Activated CD4-positive, alpha-beta T cell treated with anti-CD3 and anti-CD28 coated beads, Interleukin-2, Interleukin-6, amounts not matched to agents 100 ng/mL and 50 ng/mL, durations not matched to agents 16 hours and 8 hours (primary cell): ENCODE results near the gene LRRC57.

ENCODE experiments used
- DNase-seq: peaks from one replicate; pipeline ENCODE4 v3.0.0-alpha.2; 2020

LRRC57 gene

GRCh38 chr15:42549741-42550392 is 1.3 kb upstream of the LRRC57 start:
- DNase-seq = no peak

DNA sequence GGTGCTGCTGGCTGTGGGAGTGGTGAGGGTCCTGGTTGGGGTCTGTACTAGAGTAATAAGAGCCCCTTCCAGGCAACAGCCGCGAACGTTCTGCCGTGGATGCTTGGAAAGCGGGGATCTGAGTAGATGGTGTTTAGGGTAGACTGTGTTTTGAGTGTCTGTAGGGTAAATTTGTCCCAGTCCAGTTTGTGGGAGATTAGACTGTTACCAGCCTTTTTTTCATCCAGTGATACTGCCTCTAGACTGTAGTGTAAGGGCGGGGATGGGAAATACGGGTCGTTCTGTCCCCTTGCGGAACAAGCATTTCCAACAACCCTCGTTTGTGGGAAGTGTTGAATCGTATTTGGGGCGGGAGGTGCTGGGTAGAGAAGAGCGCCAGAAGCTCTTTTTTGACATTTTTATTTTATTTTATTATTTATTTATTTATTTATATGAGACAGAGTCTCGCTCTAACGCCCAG is 469 bp upstream of the LRRC57 start:
- peak; percentile 42 for DNase-seq

DNA sequence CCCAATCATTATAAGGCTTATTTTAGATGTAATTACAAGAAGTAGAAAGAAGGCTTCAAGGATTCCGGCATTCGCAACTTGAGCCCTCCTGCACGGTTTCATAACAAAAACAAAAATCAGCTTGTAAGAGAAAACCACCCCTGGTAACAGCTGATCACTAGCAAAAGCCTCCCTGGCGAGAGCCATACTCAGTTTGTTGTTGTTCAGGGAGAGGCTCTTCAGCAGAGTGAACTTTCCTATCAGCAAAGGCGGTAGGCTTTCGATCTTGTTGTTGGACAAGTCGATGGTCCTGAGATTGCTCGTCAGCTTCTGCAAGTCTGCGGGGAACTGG is 710 bp downstream of the LRRC57 start:
- DNase-seq = no peak

GRCh38 chr15:42544853-42545629 is 3.6 kb downstream of the LRRC57 start:
- no peak for DNase-seq

GRCh38 chr15:42533246-42533645 is 15.3 kb downstream of the LRRC57 start:
- no peak for DNase-seq

- DNase-seq = no peak
These were observed 19.6 kb downstream of the LRRC57 start for GRCh38 chr15:42528970-42529369.

GRCh38 chr15:42523331-42523730 is 25.3 kb downstream of the LRRC57 start:
- DNase-seq = no peak

- DNase-seq = no peak
These were observed 37.6 kb downstream of the LRRC57 start for GRCh38 chr15:42511007-42511391.

GRCh38 chr15:42510258-42511006 is 38.2 kb downstream of the LRRC57 start:
- no peak for DNase-seq

DNA sequence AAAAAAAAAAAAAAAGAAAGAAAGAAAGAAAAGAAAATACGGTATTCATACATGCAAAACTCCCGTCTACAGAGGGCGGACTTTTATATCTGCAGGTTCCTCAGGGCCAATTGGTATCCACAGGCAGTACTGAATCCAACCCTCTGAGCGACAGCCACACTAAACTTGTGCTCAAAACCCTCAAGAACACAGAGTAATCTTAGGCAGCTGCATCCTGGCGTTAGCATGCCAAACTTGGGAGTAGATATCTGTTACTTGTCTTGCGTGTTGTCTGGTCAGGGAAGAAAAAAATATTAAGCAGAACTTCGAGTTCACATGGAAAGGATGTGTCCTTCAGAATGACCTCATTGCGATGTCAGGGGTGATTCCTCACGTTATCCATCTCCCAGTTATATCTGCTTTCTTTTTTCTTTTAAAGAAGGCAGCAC is 40.3 kb downstream of the LRRC57 start:
- no peak for DNase-seq

- DNase-seq = no peak
These were observed 41.1 kb downstream of the LRRC57 start for GRCh38 chr15:42507514-42507913.

- no peak for DNase-seq
These were observed 44.0 kb downstream of the LRRC57 start for GRCh38 chr15:42504631-42505030.

DNA sequence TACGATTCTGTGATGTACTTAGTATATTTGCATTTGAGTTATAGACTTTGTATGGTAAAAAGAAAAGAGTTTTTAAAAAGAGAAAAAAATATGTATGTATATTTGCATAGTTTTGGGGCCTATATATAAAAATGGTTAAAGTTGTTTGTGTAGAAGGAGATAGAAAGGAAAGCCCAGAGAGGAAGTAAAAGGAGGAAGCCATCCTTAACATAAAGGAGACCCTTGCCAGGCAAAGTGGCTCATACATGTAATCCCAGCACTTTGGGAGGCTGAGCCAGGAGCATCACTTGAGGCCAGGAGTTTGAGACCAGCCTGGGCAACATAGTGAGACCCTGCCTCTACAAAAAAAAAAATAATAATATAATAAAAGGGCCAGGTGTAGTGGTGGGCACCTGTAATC is 44.8 kb downstream of the LRRC57 start:
- DNase-seq = no peak

DNA sequence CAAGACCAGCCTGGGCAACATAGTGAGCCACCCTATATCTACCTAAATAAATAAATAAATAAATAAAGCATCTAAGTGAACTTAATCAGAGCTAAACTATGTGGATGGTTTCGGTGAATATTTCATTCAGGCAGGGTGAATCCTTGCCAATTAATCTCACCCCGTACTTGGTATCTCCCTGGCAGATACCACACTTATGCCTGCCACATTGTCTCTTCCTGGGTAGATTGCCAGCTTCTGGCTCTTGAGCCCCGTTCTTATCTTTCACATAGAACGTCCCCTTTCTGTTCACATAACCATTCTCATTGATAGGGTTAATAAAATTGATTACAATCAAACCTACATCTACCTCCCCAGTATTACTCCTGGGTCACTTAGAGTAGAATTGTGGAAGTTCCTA is 46.1 kb downstream of the LRRC57 start:
- no peak for DNase-seq

- no peak for DNase-seq
These were observed 48.6 kb downstream of the LRRC57 start for GRCh38 chr15:42499858-42500609.

DNA sequence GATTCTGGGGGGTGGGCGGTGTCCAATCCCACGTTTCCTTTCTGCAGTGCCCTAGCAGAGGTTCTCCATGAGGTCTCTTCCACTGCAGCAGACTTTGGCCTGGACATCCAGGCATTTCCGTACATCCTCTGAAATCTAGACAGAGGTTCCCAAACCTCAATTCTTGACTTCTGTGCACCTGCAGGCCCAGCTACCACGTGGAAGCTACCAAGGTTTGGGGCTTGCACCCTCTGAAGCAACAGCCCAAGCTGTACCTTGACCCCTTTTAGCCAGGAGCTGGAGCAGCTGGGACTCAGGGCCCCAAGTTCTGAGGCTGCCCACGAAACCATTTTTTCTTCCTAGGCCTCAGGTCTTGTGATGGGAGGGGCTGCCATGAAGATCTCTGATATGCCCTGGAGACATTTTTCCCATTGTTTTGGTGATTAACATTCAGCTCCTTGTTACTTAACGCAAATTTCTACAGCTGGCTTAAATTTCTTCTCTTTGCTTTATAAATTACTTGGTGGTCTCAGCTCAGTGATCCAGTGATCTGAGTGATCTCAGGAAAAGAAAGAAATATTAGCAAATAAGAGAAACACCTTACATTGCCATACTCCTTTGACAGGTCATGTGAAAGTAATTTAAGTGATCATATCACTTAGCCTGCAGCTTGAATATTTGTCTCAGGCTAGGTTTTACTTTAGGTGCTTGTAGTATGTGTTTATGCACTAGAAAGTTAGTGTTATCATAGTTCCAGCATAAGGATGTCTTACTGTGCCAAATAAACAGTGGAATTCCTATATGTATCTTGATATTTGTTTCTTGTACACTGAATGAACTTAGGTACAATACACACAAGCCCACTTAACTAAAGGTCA is 50.2 kb downstream of the LRRC57 start:
- no peak for DNase-seq

DNA sequence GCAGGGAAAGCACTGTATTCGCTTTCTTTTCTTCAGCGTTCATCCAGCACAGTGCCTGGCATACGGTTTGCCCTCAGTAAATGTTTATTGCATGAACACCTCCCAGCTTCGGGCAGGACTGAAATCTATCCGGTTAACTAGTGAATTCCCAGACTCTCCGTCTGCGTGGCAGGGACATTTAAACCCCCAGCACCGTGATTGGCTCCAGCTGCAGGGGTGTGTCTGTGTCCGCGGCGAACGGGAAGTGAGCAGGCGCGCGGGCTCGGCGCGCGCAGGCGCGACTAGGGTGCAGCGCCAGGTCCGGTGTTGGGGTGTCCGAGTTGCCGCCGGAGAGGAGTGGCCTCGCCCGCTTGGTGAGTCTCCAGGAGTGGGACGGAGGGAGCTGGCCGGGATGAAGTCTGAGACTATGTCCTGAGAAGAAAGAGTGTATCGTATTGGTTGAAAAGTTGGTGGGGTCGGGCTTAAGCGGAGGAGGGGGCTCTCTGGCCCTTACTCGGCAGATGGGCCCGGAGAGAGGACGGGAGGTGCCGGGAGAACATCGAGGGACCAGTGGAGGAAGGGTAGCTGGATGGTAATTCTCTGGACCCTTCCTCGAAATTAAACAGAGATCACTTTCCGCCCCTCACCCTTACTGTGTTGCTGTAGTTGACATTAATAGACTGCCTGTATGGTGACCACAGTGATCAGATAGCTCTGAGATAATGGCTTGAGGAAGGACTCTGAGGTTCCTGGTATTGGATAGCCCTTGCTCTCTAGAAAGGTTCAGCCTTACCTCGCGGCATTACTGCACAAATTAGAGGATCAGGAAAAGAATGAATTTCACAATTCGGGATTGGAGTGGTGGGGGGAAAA is 53.0 kb downstream of the LRRC57 start, which contains the start of gene SNAP23:
Gene SNAP23 (plus strand): TSS at position 274 of the 852 bp plus-strand sequence. CDS start 16,213 bp downstream, outside the sequence.
- DNase-seq = peak; percentile 92

DNA sequence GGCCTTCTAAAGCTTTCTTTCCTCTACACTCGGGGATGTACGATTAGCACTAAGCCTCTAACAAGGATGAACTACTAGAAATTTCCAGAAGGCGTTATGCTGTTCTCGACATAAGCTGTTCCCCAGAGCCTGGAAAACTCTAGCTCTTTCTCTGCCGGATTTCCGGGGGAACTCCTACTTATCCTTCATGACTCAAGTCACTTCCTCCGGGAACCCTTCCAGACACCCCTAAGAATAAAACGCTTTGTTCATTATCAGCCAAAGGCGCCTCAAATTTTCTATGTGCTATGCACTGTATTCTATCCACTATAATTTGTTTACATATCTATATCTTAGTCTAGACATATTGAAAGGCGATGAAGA is 53.6 kb downstream of the LRRC57 start:
- no peak for DNase-seq

DNA sequence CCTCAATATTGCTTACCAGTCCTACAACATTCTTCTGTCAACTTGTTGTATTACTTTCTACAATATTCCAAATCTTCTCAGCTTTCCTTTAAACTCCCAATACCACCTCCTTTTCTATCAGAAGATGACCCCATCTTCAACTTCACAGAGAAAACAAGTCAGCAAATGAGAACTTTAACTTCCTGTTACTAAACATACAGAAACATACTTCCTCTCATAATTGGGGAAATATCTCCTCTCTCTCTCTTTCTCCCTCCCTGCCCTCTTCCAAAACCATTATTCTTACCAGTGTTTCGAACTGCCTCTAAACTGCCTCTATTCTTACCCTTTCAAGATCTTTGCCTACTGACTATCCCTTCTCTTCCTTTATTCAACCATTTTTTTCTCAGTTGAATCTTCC is 54.9 kb downstream of the LRRC57 start:
- DNase-seq = no peak

DNA sequence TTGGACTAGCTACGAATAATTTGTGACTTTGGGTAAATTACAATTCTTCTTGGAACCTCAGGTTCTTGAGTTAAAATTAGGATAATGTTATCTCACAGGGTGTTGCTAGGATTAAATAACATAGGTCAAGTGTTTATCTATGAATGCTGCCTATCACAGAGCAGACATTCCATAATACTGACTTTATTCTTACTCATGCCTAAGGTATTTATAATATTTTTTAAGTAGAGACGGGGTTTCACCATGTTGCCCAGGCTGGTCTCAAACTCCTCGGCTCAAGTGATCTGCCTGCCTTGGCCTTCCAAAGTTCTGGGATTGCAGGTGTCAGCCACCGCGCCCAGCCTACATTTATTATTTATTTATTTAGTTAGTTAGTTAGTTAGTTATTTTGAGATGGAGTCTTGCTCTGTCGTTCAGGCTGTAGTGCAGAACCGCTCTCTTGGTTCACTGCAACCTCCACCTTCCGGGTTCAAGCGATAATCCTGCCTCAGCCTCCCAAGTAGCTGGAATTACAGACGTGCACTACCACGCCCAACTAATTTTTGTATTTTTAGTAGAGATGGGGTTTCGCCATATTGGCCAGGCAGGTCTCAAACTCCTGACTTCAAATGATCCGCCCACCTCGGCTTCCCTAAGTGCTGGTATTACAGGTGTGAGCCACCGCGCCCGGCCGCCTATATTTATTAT is 56.9 kb downstream of the LRRC57 start:
- no peak for DNase-seq
